GM23248 (cell line): Measurements from ENCODE around the gene EMD.

ENCODE experiments used
- EZH2 ChIP-seq: fragments of 200-600 bp; sonication (generic); IDR thresholded peaks from 2 replicates; pipeline ENCODE4 v1.6.1; 2018; ENCODE audit warnings: antibody characterized with exemption, mild to moderate bottlenecking; ENCODE audit not compliant: insufficient read depth, poor library complexity, severe bottlenecking
- EZH2phosphoT487 ChIP-seq: fragments of 200-600 bp; sonication (generic); IDR thresholded peaks from 2 replicates; pipeline ENCODE4 v1.6.1; 2018; ENCODE audit warnings: antibody characterized with exemption, moderate library complexity, mild to moderate bottlenecking, low read depth; ENCODE audit not compliant: insufficient read depth

DNA sequence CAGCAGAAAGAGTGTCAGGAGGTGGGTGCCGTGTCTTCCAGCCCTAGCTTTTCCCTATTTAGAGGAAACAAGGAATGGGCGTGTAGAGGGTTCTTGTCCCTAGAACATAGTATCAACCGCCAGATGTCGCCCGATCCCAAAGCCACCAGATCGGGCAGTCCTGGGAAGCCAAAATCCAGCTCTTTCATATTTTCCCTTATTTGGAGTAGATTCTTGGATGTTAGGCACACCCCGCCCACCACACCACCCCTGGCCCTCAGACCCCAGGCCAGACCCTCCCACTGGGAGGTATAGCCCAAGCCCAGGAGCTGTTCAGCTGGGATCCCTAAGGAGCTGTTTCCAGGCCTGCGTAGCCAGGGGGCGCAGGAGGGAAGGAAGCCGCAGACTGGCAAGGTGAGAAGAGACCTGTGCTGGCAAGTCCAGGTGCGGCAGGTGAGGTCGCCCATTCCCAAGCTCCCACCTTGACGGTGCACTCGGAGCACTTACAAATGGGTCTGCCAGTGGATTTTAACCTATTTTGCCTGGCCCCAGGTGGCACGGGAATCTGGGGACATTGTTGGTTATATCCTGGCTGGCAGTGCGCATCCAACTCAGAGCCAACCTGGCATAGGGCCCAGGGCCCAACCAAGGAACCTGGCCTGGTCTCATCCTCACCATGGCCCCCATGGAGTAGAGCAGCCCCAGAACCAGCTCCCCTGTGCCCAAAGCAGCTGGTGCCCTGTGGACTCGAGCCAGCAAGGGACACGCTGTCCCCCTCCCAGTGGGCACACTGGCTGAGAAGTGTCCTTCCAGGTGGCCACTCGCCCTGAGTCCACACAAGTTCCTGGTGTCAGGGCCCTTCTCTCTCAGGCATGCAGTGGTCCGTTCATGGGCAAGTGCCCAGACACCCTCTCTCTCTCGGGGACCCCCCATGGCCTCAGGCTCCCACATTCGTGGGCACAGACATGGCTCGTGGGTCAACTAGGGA is 5.5 kb upstream of the EMD start:
- no peak for TF ChIP-seq EZH2
- no peak for TF ChIP-seq EZH2phosphoT487
